Mesenchymal stem cell (in vitro differentiated cells and primary cell): ENCODE results near the gene CRTC3.
A peak's percentile ranks its signal among the peaks of the same experiment; 100 is the strongest.

Experiments
- DNase-seq: peaks from one replicate; pipeline ENCODE4 v3.0.0-alpha.2; 2013
- H2AFZ ChIP-seq: one replicate; pipeline ENCODE4 v1.6.1; 2013; ENCODE audit warnings: low read depth, mild to moderate bottlenecking, control low read depth, inconsistent platforms, low read length, moderate library complexity
- H2AK5ac ChIP-seq: 2 replicates; pipeline ENCODE4 v1.6.1; 2013; ENCODE audit warnings: low read length, moderate library complexity, mild to moderate bottlenecking, inconsistent platforms; ENCODE audit not compliant: severe bottlenecking
- H2BK120ac ChIP-seq: one replicate; pipeline ENCODE4 v1.6.1; 2013; ENCODE audit warnings: low read depth, mild to moderate bottlenecking, inconsistent platforms, low read length, moderate library complexity
- H2BK12ac ChIP-seq, 2 experiments: one replicate each; pipeline ENCODE4 v1.6.1; 2013; ENCODE audit warnings: inconsistent platforms in 2 of 2, low read length in 2 of 2, mild to moderate bottlenecking in 2 of 2, moderate library complexity in 2 of 2, control low read depth in 1 of 2
- H2BK15ac ChIP-seq: one replicate; pipeline ENCODE4 v1.6.1; 2013; ENCODE audit warnings: mild to moderate bottlenecking, low read depth, inconsistent platforms; ENCODE audit not compliant: poor library complexity, severe bottlenecking
- H2BK5ac ChIP-seq: 2 replicates; pipeline ENCODE4 v1.6.1; 2013; ENCODE audit warnings: low read depth, mild to moderate bottlenecking, low read length, control low read depth, inconsistent platforms; ENCODE audit not compliant: poor library complexity, severe bottlenecking
- H3K14ac ChIP-seq, 2 experiments: one replicate each; pipeline ENCODE4 v1.6.1; 2013; ENCODE audit warnings: inconsistent platforms in 2 of 2, low read length in 2 of 2, control low read depth in 1 of 2, mild to moderate bottlenecking in 1 of 2, moderate library complexity in 1 of 2
- H3K18ac ChIP-seq, 2 experiments: one replicate each; pipeline ENCODE4 v1.6.1; 2013; ENCODE audit warnings: inconsistent platforms in 2 of 2, low read length in 2 of 2, control low read depth in 1 of 2, low read depth in 1 of 2, mild to moderate bottlenecking in 1 of 2
- H3K23ac ChIP-seq, 2 experiments: one replicate each; pipeline ENCODE4 v1.6.1; 2013; ENCODE audit warnings: inconsistent platforms in 2 of 2, low read length in 2 of 2, mild to moderate bottlenecking in 2 of 2, moderate library complexity in 2 of 2, control low read depth in 1 of 2
- H3K27ac ChIP-seq: 2 replicates; pipeline ENCODE4 v1.5.1; 2013; ENCODE audit warnings: mild to moderate bottlenecking, moderate library complexity, low read length, control low read depth, inconsistent platforms; ENCODE audit not compliant: poor library complexity, severe bottlenecking
- H3K27me3 ChIP-seq, 2 experiments: 2 replicates each; pipeline versions ENCODE4 v1.6.1 to v1.7.0; 2013; ENCODE audit warnings: low read length in 2 of 2, mild to moderate bottlenecking in 2 of 2, moderate library complexity in 2 of 2, control low read depth in 1 of 2, inconsistent platforms in 1 of 2; ENCODE audit not compliant: control insufficient read depth in 1 of 2, insufficient read depth in 1 of 2
- H3K36me3 ChIP-seq, 2 experiments: 2 replicates each; pipeline versions ENCODE4 v1.6.1 to v1.7.0; 2013; ENCODE audit warnings: low read length in 2 of 2, control low read depth in 1 of 2, inconsistent platforms in 1 of 2, low read depth in 1 of 2, mild to moderate bottlenecking in 1 of 2; ENCODE audit not compliant: insufficient read depth in 2 of 2, control insufficient read depth in 1 of 2
- H3K4ac ChIP-seq, 2 experiments: one replicate each; pipeline ENCODE4 v1.6.1; 2013; ENCODE audit warnings: inconsistent platforms in 2 of 2, low read length in 2 of 2, mild to moderate bottlenecking in 2 of 2, moderate library complexity in 2 of 2, control low read depth in 1 of 2, low read depth in 1 of 2
- H3K4me1 ChIP-seq: 2 replicates; pipeline ENCODE4 v1.6.1; 2013; ENCODE audit warnings: low read depth, low read length, control low read depth; ENCODE audit not compliant: control insufficient read depth, insufficient read depth
- H3K4me2 ChIP-seq: 2 replicates; pipeline ENCODE4 v1.6.1; 2013; ENCODE audit warnings: low read length, mild to moderate bottlenecking, inconsistent platforms; ENCODE audit not compliant: poor library complexity, severe bottlenecking
- H3K4me3 ChIP-seq, 2 experiments: 2 replicates each; pipeline versions ENCODE4 v1.5.1 to v1.7.0; 2013; ENCODE audit warnings: low read length in 2 of 2, mild to moderate bottlenecking in 2 of 2, control low read depth in 1 of 2, low read depth in 1 of 2; ENCODE audit not compliant: insufficient read depth in 1 of 2
- H3K79me1 ChIP-seq: replicated peaks from 2 replicates; pipeline ENCODE4 v1.6.1; 2013; ENCODE audit warnings: mild to moderate bottlenecking, control low read depth, low read length, inconsistent platforms; ENCODE audit not compliant: poor library complexity, severe bottlenecking
- H3K9ac ChIP-seq: 2 replicates; pipeline ENCODE4 v1.7.0; 2013; ENCODE audit warnings: mild to moderate bottlenecking, low read length, moderate library complexity
- H3K9me3 ChIP-seq: 2 replicates; pipeline ENCODE4 v1.7.0; 2013; ENCODE audit warnings: mild to moderate bottlenecking, low read length; ENCODE audit not compliant: control insufficient read depth
- H4K8ac ChIP-seq: one replicate; pipeline ENCODE4 v1.6.1; 2013; ENCODE audit warnings: inconsistent platforms, mild to moderate bottlenecking, low read length, moderate library complexity
- H4K91ac ChIP-seq: one replicate; pipeline ENCODE4 v1.6.1; 2013; ENCODE audit warnings: mild to moderate bottlenecking, low read length, inconsistent platforms
- WGBS: methylation state at CpG from one replicate; pipeline ENCODE4 v1.1.7; 2013; ENCODE audit warnings: mixed read lengths; 5-methylcytosine and 5-hydroxymethylcytosine counted together

The CRTC3 gene

DNA sequence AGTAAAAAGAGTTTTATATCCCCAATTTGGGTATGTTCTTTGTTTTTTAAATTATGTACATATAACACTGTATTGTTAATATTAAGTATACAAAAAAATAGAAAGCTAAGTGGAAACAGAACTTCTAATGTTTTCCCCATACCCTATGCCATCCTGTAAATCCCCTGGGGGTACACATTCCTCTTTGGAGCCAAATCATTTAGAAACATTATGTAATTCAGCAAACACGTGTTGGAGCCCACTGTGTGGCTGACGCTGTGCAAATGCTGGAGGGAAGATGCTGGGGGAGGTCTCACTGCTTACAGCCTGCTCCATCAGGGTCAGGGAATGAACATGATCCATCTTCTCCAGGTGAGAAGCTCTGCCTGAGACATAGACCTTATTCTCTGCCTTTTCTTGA is 52.8 kb downstream of the CRTC3 start:
- Histone ChIP-seq H3K14ac (no peak overlapping the region), H3K4me3 (no peak overlapping the region), H3K9ac (no peak overlapping the region), H2BK5ac (no peak overlapping the region), H4K8ac (no peak overlapping the region), H2AK5ac (no peak overlapping the region), H2BK12ac (no peak overlapping the region), H3K18ac (no peak overlapping the region), H3K4me2 (no peak overlapping the region), H3K4ac (no peak overlapping the region), H2BK15ac (no peak overlapping the region), H3K23ac (no peak overlapping the region), H2BK120ac (no peak overlapping the region), H3K36me3 (no peaks in the 10 kb centered on the region), H4K91ac (no peak overlapping the region), H2AFZ (no peak overlapping the region), H3K27me3 (no peaks in the 10 kb centered on the region), H3K79me1 (peaks cover 14% of the 10 kb centered on the region), H3K9me3 (no peaks in the 10 kb centered on the region), H3K4me1 (no peaks in the 10 kb centered on the region), H3K27ac (no peak overlapping the region)
- WGBS: 85% methylated on average over 2 of the region's 2 CpGs
- DNase-seq: no peak

DNA sequence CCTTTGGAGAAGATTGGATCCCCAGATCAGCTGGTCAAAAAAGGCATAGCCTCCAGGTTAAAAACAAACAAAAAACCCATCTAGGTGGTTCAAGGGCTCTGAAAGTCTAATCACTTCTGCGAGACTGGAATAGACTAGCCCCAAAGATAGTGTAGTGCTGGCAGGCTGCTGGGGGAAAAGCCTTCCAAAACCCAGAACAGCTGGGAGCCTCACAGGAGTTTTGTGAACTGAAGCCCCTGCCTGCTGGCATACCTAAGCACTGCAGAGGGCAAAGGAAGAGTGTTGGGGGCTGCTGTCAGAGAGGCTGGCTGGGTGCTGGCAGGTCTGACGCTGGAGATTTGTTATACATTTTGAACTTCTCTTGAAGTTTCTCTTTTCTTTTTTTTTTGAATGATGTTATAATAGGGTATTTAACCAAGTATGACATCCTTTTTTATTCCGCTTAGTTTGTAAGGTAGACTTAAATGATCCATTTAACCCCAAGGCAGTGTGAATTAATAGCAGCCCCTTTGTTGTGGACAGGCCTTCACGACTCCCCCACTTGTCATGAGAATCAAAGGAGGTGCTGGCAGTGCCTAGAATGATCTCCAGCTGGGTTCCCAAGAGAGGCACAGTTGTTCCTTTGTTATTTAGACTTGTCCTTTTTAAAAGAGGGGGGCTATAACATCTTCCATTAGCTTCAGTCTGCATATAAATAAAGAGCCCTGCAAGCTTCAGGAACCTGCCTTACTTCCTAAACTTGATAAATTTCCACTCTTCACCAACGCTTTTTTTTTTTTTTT is 53.9 kb downstream of the CRTC3 start:
- Histone ChIP-seq H4K8ac (no peak overlapping the region), H3K23ac (no peak overlapping the region), H2BK15ac (no peak overlapping the region), H3K9ac (no peak overlapping the region), H2BK5ac (no peak overlapping the region), H4K91ac (no peak overlapping the region), H3K27me3 (no peaks in the 10 kb centered on the region), H3K18ac (no peak overlapping the region), H3K79me1 (peaks cover 14% of the 10 kb centered on the region), H3K4me2 (no peak overlapping the region), H2BK120ac (no peak overlapping the region), H3K9me3 (no peaks in the 10 kb centered on the region), H2BK12ac (no peak overlapping the region), H2AK5ac (no peak overlapping the region), H3K4me1 (no peaks in the 10 kb centered on the region), H2AFZ (no peak overlapping the region), H3K36me3 (peaks cover 0 to 2% of the 10 kb centered on the region in 2 experiments), H3K27ac (no peak overlapping the region), H3K4me3 (no peak overlapping the region), H3K4ac (no peak overlapping the region), H3K14ac (no peak overlapping the region)
- WGBS: 55% methylated on average over 4 of the region's 5 CpGs
- no peak for DNase-seq

DNA sequence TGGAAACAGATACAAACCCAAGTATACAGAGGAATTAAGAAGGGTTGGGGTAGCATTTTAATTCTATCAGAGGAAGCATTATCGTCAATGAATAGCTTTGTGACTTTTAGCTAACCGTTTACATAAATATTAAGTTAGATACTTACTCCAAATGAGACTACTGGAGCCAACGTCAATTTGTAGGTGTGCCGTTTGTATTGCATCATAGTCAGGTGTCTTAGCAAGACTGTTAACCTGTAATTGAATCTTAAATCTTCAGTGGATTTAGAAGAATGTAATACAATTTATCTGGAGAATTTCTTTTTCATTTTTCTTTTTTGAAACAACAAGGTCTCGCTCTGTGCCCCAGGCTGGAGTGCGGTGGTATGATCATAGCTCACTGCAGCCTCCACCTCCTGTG is 55.1 kb downstream of the CRTC3 start:
- Histone ChIP-seq H3K4me2 (no peak overlapping the region), H3K4me3 (no peak overlapping the region), H3K18ac (no peak overlapping the region), H2BK5ac (no peak overlapping the region), H2AFZ (no peak overlapping the region), H3K27ac (no peak overlapping the region), H4K91ac (no peak overlapping the region), H3K4ac (no peak overlapping the region), H2BK12ac (no peak overlapping the region), H2AK5ac (no peak overlapping the region), H3K27me3 (no peaks in the 10 kb centered on the region), H3K36me3 (peaks cover 0 to 4% of the 10 kb centered on the region in 2 experiments), H3K14ac (no peak overlapping the region), H3K9me3 (no peaks in the 10 kb centered on the region), H3K9ac (no peak overlapping the region), H3K79me1 (peaks cover 14% of the 10 kb centered on the region), H3K4me1 (no peaks in the 10 kb centered on the region), H4K8ac (no peak overlapping the region), H3K23ac (no peak overlapping the region), H2BK15ac (no peak overlapping the region), H2BK120ac (no peak overlapping the region)
- DNase-seq: no peak
- WGBS: 100% methylated on average over 3 of the region's 6 CpGs

DNA sequence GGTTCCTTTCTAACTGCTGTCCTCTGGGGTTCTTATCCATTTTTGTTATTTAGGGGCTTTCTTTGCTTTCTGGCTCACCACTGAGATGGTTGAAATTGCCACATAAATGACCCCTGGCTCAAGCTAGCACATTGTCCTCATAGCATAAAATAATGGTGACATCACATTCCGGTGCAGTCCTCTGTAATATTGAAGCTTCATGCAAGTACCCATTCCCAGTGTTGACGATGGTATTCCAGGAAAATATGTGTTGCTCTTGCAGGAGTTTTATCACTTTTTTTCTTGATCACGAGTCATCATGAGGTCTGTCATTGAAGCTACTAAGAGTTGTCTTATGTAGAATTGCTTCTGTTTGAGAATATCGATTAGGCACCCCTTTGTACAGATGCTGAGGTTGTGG is 56.1 kb downstream of the CRTC3 start:
- Histone ChIP-seq H3K36me3 (peaks cover 0 to 4% of the 10 kb centered on the region in 2 experiments), H2BK120ac (no peak overlapping the region), H3K14ac (no peak overlapping the region)

More for the DNA sequence above, 56.1 kb downstream of the CRTC3 start:
- H2BK15ac ChIP-seq: no peak overlapping the region
- H3K23ac ChIP-seq: no peak overlapping the region
- H3K4me1 ChIP-seq: no peaks in the 10 kb centered on the region
- H2AFZ ChIP-seq: no peak overlapping the region
- peaks cover 14% of the 10 kb centered on the region for H3K79me1 ChIP-seq
- no peak overlapping the region for H3K4ac ChIP-seq
- H3K27me3 ChIP-seq: no peaks in the 10 kb centered on the region
- no peak overlapping the region for H2AK5ac ChIP-seq
- no peak overlapping the region for H2BK12ac ChIP-seq
- H3K18ac ChIP-seq: no peak overlapping the region
- WGBS: 93% methylated on average over 3 of the region's 4 CpGs
- H4K91ac ChIP-seq: no peak overlapping the region
- H3K9ac ChIP-seq: no peak overlapping the region
- no peak overlapping the region for H2BK5ac ChIP-seq
- H3K27ac ChIP-seq: no peak overlapping the region
- peak; percentile 53 for DNase-seq
- H3K4me2 ChIP-seq: no peak overlapping the region
- no peak overlapping the region for H3K4me3 ChIP-seq
- no peaks in the 10 kb centered on the region for H3K9me3 ChIP-seq
- no peak overlapping the region for H4K8ac ChIP-seq
